Motor neuron (in vitro differentiated cells): ENCODE measurements around the gene DNAJC1. TPM values are rescaled to one million over a fixed set of nuclear protein-coding genes. Genes with fewer than 3 reads are reported as not detected.
"Not testable (repeated sequence)": the region's sequence is repeated elsewhere in the genome, so short reads cannot be mapped to it uniquely, and the experiment has no call there.

Source experiments
- ATAC-seq, 8 experiments: fragments of 200-7000 bp; cut with Tn5 transposase; replicated peaks in 6 of 8; 2 replicates each; pipeline ENCODE4 v1.8.0; 2021; ENCODE audit warnings: mild to moderate bottlenecking in 8 of 8, moderate library complexity in 8 of 8
- H3K27ac ChIP-seq, 2 donors: fragments of 250-450 bp; sonication (Bioruptor Pico); 2 replicates each; pipeline ENCODE4 v1.9.0; 2021; ENCODE audit warnings: antibody characterized with exemption in 2 of 2, mild to moderate bottlenecking in 2 of 2, moderate library complexity in 1 of 2
- H3K4me1 ChIP-seq, 2 donors: fragments of 250-450 bp; sonication (Bioruptor Pico); replicated peaks in 1 of 2; 2 replicates each; pipeline ENCODE4 v1.6.1; 2021; ENCODE audit warnings: antibody characterized with exemption in 2 of 2, mild to moderate bottlenecking in 2 of 2, moderate library complexity in 1 of 2
- H3K4me3 ChIP-seq, 5 donors: fragments of 250-450 bp; sonication (Bioruptor Pico); 2 replicates each; pipeline ENCODE4 v1.9.0; 2021; ENCODE audit warnings: antibody characterized with exemption in 5 of 5, mild to moderate bottlenecking in 5 of 5, moderate library complexity in 4 of 5
- WGBS, 10 experiments: fragments of 450-650 bp; shearing (Covaris generic); methylation state at CpG; one replicate each; pipeline ENCODE4 v1.0.0; 2022; 5-methylcytosine and 5-hydroxymethylcytosine counted together
- in situ Hi-C, 9 experiments: fragments of 400-800 bp; cut with MboI; loops; one replicate each; pipeline ENCODE4 v1.15.0; 2021; ENCODE audit warnings: low sequenced_read_pairs in 9 of 9, low pct_unique_long_range_greater_than_20kb in 2 of 9; ENCODE audit not compliant: unreplicated experiment in 9 of 9
- total RNA-seq, 8 experiments: library from RNA; unstranded; fragments of 300-600 nt; gene quantifications; 2 replicates each; pipeline versions ENCODE4 v1.2.3 to v1.2.4, GENCODE V29; 2022

Gene DNAJC1
- total RNA-seq, 8 experiments from 2014 or later, result 13.6 to 46.2 (median 28.3) TPM

- ATAC-seq, H3K4me3 ChIP-seq, H3K27ac ChIP-seq, H3K4me1 ChIP-seq, in situ Hi-C loops: not testable (repeated sequence)
- 98 to 100% (median 100%) methylated on average over 1 to 11 of the region's 11 CpGs; no CpG with 5 or more reads in 3 of the 10 experiments for WGBS, 10 experiments
Measured at GRCh38 chr10:21872771-21873170, 130.8 kb downstream of the DNAJC1 start.

GRCh38 chr10:21870849-21871248 lies 132.7 kb downstream of the DNAJC1 start:
- Histone ChIP-seq H3K27ac (no peak overlapping the region), H3K4me3 (no peak overlapping the region), H3K4me1 (no peaks in the 10 kb centered on the region)
- 80 to 100% (median 100%) methylated on average over 1 of the region's 1 CpG; no CpG with 5 or more reads in 4 of the 10 experiments for WGBS, 10 experiments
- in situ Hi-C loops, result no loop called here
- no peak for ATAC-seq

GRCh38 chr10:21869087-21869486 lies 134.4 kb downstream of the DNAJC1 start:
- in situ Hi-C loops, H3K27ac ChIP-seq, H3K4me1 ChIP-seq, H3K4me3 ChIP-seq, ATAC-seq: not testable (repeated sequence)
- 60 to 100% (median 83%) methylated on average over 1 to 2 of the region's 2 CpGs; no CpG with 5 or more reads in 3 of the 10 experiments for WGBS, 10 experiments

GRCh38 chr10:21860718-21861117 lies 142.8 kb downstream of the DNAJC1 start:
- Histone ChIP-seq H3K4me3 (no peak overlapping the region), H3K27ac (no peak overlapping the region), H3K4me1 (no peaks in the 10 kb centered on the region)
- no peak for ATAC-seq
- 43 to 100% (median 80%) methylated on average over 1 of the region's 1 CpG; no CpG with 5 or more reads in 4 of the 10 experiments for WGBS, 10 experiments
- in situ Hi-C loops, result no loop called here

GRCh38 chr10:21858455-21858854 lies 145.1 kb downstream of the DNAJC1 start:
- Histone ChIP-seq H3K4me1 (no peaks in the 10 kb centered on the region), H3K27ac (no peak overlapping the region), H3K4me3 (no peak overlapping the region)
- in situ Hi-C loops, result no loop called here
- WGBS, 10 experiments, result 0 to 75% (median 45%) methylated on average over 1 to 2 of the region's 2 CpGs; no CpG with 5 or more reads in 1 of the 10 experiments
- ATAC-seq, result no peak

GRCh38 chr10:21849607-21850006 lies 153.9 kb downstream of the DNAJC1 start:
- in situ Hi-C loops, result no loop called here
- 67 to 100% (median 88%) methylated on average over 1 of the region's 1 CpG for WGBS, 10 experiments
- H3K27ac ChIP-seq, result no peak overlapping the region
- no peak for ATAC-seq
- H3K4me3 ChIP-seq, result no peak overlapping the region
- no peaks in the 10 kb centered on the region for H3K4me1 ChIP-seq

- H3K4me3 ChIP-seq, result no peak overlapping the region
- 80 to 100% (median 100%) methylated on average over 1 of the region's 1 CpG; no CpG with 5 or more reads in 3 of the 10 experiments for WGBS, 10 experiments
- no peaks in the 10 kb centered on the region for H3K4me1 ChIP-seq
- no peak for ATAC-seq
- H3K27ac ChIP-seq, result no peak overlapping the region
- in situ Hi-C loops, result no loop called here
Measured at GRCh38 chr10:21843645-21844044, 159.9 kb downstream of the DNAJC1 start.

- H3K4me1 ChIP-seq, H3K27ac ChIP-seq, H3K4me3 ChIP-seq, in situ Hi-C loops, ATAC-seq: not testable (repeated sequence)
- 100% methylated on average over 1 of the region's 2 CpGs; no CpG with 5 or more reads in 6 of the 10 experiments for WGBS, 10 experiments
Measured at GRCh38 chr10:21841273-21841672, 162.3 kb downstream of the DNAJC1 start.

GRCh38 chr10:21837487-21837886 lies 166.0 kb downstream of the DNAJC1 start:
- in situ Hi-C loops, H3K4me1 ChIP-seq, H3K27ac ChIP-seq, H3K4me3 ChIP-seq, ATAC-seq: not testable (repeated sequence)
- WGBS, 10 experiments, result no CpG with 5 or more reads among the region's 29 CpGs

- H3K4me3 ChIP-seq, in situ Hi-C loops, ATAC-seq, H3K4me1 ChIP-seq, H3K27ac ChIP-seq: not testable (repeated sequence)
- 92 to 100% (median 100%) methylated on average over 1 to 6 of the region's 10 CpGs; no CpG with 5 or more reads in 5 of the 10 experiments for WGBS, 10 experiments
Measured at GRCh38 chr10:21834574-21834973, 169.0 kb downstream of the DNAJC1 start.

- in situ Hi-C loops, result no loop called here
- Histone ChIP-seq H3K27ac (no peak overlapping the region), H3K4me3 (no peak overlapping the region), H3K4me1 (no peaks in the 10 kb centered on the region)
- WGBS, 10 experiments, result 43 to 100% (median 100%) methylated on average over 1 of the region's 1 CpG; no CpG with 5 or more reads in 1 of the 10 experiments
- ATAC-seq, result no peak
Measured at GRCh38 chr10:21832821-21833130, 170.8 kb downstream of the DNAJC1 start.

GRCh38 chr10:21831986-21832820 lies 171.3 kb downstream of the DNAJC1 start:
- 60 to 93% (median 83%) methylated on average over 1 to 2 of the region's 2 CpGs for WGBS, 10 experiments
- Histone ChIP-seq H3K27ac (no peak overlapping the region), H3K4me1 (no peaks in the 10 kb centered on the region), H3K4me3 (no peak overlapping the region)
- in situ Hi-C loops, result no loop called here
- no peak for ATAC-seq

GRCh38 chr10:21830037-21830436 lies 173.5 kb downstream of the DNAJC1 start:
- in situ Hi-C loops, result no loop called here
- no peak overlapping the region for H3K4me3 ChIP-seq
- no peaks in the 10 kb centered on the region for H3K4me1 ChIP-seq
- no peak overlapping the region for H3K27ac ChIP-seq
- no peak for ATAC-seq

- 86 to 100% (median 92%) methylated on average over 1 to 3 of the region's 3 CpGs; no CpG with 5 or more reads in 3 of the 10 experiments for WGBS, 10 experiments
- ATAC-seq, result no peak
- Histone ChIP-seq H3K27ac (no peak overlapping the region), H3K4me1 (no peaks in the 10 kb centered on the region), H3K4me3 (no peak overlapping the region)
- in situ Hi-C loops, result no loop called here
Measured at GRCh38 chr10:21827308-21827707, 176.2 kb downstream of the DNAJC1 start.
